Left ventricle myocardium inferior (tissue), 1 donor: ENCODE results near the gene NEURL2. TPM values are rescaled to one million over a fixed set of nuclear protein-coding genes. Genes with fewer than 3 reads are reported as not detected.

Source experiments
- DNase-seq: peaks from one replicate; pipeline ENCODE4 v3.0.0-alpha.2; 2020
- H3K27ac ChIP-seq: fragments of 200-600 bp; replicated peaks from 2 replicates; pipeline ENCODE4 v1.8.0; 2021
- H3K27me3 ChIP-seq: fragments of 200-600 bp; 2 replicates; pipeline ENCODE4 v1.8.0; 2021; ENCODE audit warnings: low read depth
- H3K36me3 ChIP-seq: fragments of 200-600 bp; 2 replicates; pipeline ENCODE4 v1.8.0; 2021
- H3K4me1 ChIP-seq: fragments of 200-600 bp; 2 replicates; pipeline ENCODE4 v1.8.0; 2021
- H3K4me3 ChIP-seq: fragments of 200-600 bp; 2 replicates; pipeline ENCODE4 v1.8.0; 2021; ENCODE audit warnings: mild to moderate bottlenecking, moderate library complexity
- H3K9me3 ChIP-seq: fragments of 200-600 bp; replicated peaks from 2 replicates; pipeline ENCODE4 v1.8.0; 2021
- intact Hi-C: fragments of 100-400 bp; cut with micrococcal nuclease; formaldehyde crosslinking; loops from one replicate; pipeline ENCODE4 v1.11.0; 2022
- total RNA-seq: library from RNA; stranded (reverse); fragmentation: NEBNext Ultra II Directional; extraction: Animal tissue kit (Norgen Biotek cat#: 25700); gene quantifications from one replicate; pipeline ENCODE4 v1.2.1, GENCODE V29; 2021
- TF ChIP-seq, protein P1 (sequence below): fragments of 200-600 bp; IDR thresholded peaks from 2 replicates; pipeline ENCODE4 v1.8.0; 2021; ENCODE audit warnings: antibody characterized with exemption, mild to moderate bottlenecking, borderline replicate concordance
- donor health status: DM: no; HTN: yes; CAD: no; lungs with severe emphysema.

The NEURL2 gene
- total RNA-seq, 1 donor from 2014 or later, result 7.6 TPM

DNA sequence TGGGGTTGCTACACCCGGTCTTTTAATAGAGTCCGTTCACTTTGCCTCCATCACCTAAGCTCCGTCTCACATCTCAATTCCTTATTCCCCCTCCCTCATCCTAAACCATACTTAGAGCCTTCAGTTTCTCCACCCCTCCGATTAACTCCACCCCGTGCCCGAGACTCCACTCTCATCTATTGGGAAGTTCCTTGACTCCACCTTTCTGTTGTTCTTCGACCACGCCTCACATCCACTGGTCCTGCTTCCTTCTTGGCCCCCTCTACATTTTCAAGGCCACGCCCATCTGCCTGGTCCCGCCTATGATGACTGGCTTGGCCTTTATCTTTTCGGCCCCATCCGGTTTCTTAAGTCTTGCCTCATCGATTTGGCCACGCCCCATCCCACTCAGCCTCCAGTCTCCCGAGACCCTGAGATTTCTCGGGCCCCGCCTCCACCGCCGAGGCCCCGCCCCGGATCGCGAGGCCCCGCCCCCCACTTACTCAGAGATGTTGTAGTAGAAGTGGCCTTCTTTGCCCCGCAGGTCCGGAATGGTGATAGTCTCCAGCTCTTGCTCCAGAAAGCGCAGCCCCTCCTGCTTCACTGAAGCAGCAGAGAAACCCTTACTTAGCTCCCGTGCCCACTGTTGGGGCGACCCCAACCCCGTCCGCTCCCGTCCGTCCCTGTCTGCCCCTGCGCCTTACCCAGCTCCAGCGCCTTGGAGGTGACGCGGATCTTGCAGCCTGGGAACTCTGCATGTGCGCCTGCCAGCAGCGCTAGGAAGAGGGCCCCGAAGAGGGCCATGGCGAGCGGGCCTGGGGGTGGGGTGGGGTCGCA lies 19.9 kb upstream of the NEURL2 start:
- Histone ChIP-seq H3K27ac (peak overlapping the region; percentile 88), H3K9me3 (no peaks in the 10 kb centered on the region), H3K4me1 (peaks cover 31% of the 10 kb centered on the region), H3K27me3 (peaks cover 17% of the 10 kb centered on the region), H3K36me3 (peaks cover 8% of the 10 kb centered on the region), H3K4me3 (peak overlapping the region; percentile 74)
- DNase-seq, result peak; percentile 97
- intact Hi-C loops, result no loop called here
- TF ChIP-seq, protein P1, sequence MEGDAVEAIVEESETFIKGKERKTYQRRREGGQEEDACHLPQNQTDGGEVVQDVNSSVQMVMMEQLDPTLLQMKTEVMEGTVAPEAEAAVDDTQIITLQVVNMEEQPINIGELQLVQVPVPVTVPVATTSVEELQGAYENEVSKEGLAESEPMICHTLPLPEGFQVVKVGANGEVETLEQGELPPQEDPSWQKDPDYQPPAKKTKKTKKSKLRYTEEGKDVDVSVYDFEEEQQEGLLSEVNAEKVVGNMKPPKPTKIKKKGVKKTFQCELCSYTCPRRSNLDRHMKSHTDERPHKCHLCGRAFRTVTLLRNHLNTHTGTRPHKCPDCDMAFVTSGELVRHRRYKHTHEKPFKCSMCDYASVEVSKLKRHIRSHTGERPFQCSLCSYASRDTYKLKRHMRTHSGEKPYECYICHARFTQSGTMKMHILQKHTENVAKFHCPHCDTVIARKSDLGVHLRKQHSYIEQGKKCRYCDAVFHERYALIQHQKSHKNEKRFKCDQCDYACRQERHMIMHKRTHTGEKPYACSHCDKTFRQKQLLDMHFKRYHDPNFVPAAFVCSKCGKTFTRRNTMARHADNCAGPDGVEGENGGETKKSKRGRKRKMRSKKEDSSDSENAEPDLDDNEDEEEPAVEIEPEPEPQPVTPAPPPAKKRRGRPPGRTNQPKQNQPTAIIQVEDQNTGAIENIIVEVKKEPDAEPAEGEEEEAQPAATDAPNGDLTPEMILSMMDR, result no peak

DNA sequence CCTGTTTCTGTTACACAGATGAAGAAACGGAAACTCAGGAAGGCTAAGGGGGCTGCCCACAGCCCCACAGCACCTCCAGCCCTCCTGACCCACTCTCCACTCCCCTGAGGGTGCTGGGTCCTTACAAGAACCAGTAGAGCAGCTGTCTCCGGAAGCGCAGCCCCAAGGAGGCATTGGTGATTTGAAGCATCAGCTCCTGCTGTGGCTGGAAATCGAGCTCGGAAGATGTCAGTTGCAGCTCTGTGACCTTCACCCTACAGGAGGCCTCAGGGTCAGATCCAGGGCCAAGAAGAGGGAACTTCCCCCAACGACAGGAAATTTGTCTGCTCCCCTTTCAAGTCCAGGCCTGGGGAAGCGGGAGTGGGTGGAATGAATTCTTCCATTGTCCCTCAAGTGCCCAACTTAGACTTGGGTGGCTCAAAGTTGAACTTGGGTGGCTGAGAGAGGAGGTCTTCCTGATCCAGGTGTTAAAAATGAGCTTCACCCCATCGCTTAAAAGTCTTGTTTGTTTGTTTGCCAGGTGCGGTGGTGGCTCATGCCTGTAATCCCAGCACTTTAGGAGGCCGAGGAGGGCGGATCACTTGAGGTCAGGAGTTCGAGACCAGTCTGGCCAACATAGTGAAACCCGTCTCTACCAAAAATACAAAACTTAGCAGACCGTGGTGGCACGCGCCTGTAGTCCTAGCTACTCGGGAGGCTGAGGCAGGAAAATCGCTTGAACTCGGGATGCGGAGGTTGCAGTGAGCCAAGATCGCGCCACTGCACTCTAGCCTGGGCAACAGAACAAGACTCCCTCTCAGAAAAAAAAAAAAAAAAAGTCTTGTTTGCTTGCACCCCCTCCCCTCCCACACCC lies 19.0 kb upstream of the NEURL2 start:
- TF ChIP-seq, protein P1, result no peak
- no peak for DNase-seq
- H3K4me3 ChIP-seq, result peak overlapping the region; percentile 74
- peaks cover 10% of the 10 kb centered on the region for H3K36me3 ChIP-seq
- no peaks in the 10 kb centered on the region for H3K9me3 ChIP-seq
- H3K27me3 ChIP-seq, result peaks cover 17% of the 10 kb centered on the region
- intact Hi-C loops, result no loop called here
- H3K4me1 ChIP-seq, result peaks cover 31% of the 10 kb centered on the region
- H3K27ac ChIP-seq, result peak overlapping the region; percentile 88

- Histone ChIP-seq H3K27ac (peak overlapping the region; percentile 88), H3K36me3 (peaks cover 16% of the 10 kb centered on the region), H3K4me1 (peaks cover 31% of the 10 kb centered on the region), H3K4me3 (peak overlapping the region; percentile 74), H3K27me3 (peaks cover 17% of the 10 kb centered on the region), H3K9me3 (no peaks in the 10 kb centered on the region)
- DNase-seq, result no peak
- intact Hi-C loops, result no loop called here
- TF ChIP-seq, protein P1, result no peak
Measured at GRCh38 chr20:45909336-45909808, 18.4 kb upstream of the NEURL2 start.

DNA sequence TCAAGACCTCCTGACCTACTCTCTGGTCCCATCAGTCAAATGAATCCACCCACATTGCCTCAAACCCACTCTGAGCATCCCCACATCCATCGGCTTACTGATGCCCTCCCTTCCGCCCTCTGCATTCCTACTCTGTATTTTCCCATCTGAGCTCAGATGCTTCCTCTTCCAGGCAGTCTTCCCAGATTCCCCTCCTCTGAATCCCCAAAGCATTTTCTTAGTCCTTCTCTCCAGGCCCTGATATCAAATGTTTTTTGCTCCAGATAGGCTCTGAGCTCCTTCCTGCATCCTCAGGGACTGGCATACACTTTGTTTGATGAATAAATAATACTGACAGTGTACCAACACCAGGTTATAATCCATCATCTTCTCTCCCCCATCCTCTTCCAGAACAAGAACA lies 17.1 kb upstream of the NEURL2 start:
- no peak overlapping the region for H3K4me3 ChIP-seq
- DNase-seq, result no peak
- TF ChIP-seq, protein P1, result no peak
- H3K9me3 ChIP-seq, result no peaks in the 10 kb centered on the region
- intact Hi-C loops, result no loop called here
- H3K27ac ChIP-seq, result no peak overlapping the region
- peaks cover 30% of the 10 kb centered on the region for H3K4me1 ChIP-seq
- H3K27me3 ChIP-seq, result peaks cover 17% of the 10 kb centered on the region
- H3K36me3 ChIP-seq, result peaks cover 18% of the 10 kb centered on the region

GRCh38 chr20:45907219-45907948 lies 16.4 kb upstream of the NEURL2 start:
- H3K36me3 ChIP-seq, result peaks cover 23% of the 10 kb centered on the region
- H3K9me3 ChIP-seq, result no peaks in the 10 kb centered on the region
- H3K4me1 ChIP-seq, result peaks cover 23% of the 10 kb centered on the region
- intact Hi-C loops, result no loop called here
- peaks cover 11% of the 10 kb centered on the region for H3K27me3 ChIP-seq
- DNase-seq, result no peak
- TF ChIP-seq, protein P1, result no peak
- no peak overlapping the region for H3K27ac ChIP-seq
- H3K4me3 ChIP-seq, result no peak overlapping the region
